ENCODE data around the gene TDRD12. TPM values are rescaled to one million over a fixed set of nuclear protein-coding genes. Genes with fewer than 3 reads are reported as not detected.

Gene TDRD12
- total RNA-seq, 2 donors from 2014 or later: 0.41 to 9.8 TPM

DNA sequence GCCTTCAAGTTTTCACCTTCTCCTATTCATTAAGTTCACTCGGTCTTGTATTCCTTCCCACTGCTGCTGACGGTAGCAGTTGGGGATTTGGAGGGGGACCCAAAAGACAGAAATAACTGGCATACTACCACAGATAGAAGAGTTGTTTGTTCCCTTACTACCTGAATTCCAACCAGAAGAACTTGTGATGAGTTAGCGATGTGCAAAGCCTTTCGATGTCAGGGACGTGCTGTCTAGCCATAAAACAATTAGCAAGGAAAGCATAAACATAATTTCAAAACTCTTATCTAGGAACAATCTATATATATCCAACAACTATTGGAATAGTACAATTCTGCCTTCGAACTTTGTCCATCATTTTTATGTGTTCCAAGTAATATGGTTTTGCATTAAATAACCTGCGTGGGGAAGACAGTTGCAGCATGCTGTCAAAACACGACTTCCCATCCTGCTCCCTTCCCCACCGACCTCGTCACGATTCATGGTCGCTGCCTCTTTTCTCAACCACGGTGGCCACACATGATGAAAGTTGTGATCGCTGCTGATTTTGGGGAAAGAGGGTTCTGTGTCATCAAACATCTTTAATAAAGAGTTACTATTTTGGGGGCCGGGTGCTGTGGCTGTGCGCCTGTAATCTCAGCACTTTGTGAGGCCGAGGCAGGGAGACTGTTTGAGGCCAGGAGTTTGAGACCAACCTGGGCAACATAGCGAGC, 153.8 kb downstream of the TDRD12 start:
- Histone ChIP-seq H3K9me3 (no peaks in the 10 kb centered on the region), H3K27me3 (replicated peaks; ENCODE audit: insufficient read depth) (no peaks in the 10 kb centered on the region), H3K4me1 (replicated peaks) (no peaks in the 10 kb centered on the region), H3K27ac (no peak overlapping the region), H3K4me3 (no peak overlapping the region), H3K36me3 (no peaks in the 10 kb centered on the region)
- no peak for DNase-seq (ENCODE audit: low spot score)
- TF ChIP-seq, protein P1, sequence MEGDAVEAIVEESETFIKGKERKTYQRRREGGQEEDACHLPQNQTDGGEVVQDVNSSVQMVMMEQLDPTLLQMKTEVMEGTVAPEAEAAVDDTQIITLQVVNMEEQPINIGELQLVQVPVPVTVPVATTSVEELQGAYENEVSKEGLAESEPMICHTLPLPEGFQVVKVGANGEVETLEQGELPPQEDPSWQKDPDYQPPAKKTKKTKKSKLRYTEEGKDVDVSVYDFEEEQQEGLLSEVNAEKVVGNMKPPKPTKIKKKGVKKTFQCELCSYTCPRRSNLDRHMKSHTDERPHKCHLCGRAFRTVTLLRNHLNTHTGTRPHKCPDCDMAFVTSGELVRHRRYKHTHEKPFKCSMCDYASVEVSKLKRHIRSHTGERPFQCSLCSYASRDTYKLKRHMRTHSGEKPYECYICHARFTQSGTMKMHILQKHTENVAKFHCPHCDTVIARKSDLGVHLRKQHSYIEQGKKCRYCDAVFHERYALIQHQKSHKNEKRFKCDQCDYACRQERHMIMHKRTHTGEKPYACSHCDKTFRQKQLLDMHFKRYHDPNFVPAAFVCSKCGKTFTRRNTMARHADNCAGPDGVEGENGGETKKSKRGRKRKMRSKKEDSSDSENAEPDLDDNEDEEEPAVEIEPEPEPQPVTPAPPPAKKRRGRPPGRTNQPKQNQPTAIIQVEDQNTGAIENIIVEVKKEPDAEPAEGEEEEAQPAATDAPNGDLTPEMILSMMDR (IDR thresholded peaks at IDR 0.05): no peak
- TF ChIP-seq POLR2A (IDR thresholded peaks at IDR 0.05) (no peak), POLR2AphosphoS5 (IDR thresholded peaks at IDR 0.05) (no peak)
- WGBS: 79% methylated on average over 18 of the region's 18 CpGs
- intact Hi-C loops (cut with DNase I): no loop called here

DNA sequence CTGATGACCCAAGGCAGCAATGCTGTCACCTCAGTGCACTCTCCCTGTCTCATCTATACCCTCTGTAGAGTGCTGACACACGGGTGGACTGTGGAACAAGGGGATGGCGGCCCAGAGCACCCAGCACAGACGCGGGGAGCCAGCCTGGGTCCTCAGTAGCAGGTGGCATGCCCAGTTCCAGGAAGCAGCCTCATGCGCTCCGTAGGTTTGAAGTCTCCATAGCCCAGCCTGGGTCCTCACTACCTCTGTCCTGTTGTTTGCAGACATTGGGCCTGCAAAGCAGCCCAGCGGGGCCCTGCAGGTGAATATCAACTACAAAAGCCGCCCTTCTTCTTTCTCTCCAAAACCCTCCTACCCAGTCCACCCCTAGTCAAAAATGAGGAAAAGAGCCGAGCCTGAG, 155.0 kb downstream of the TDRD12 start:
- H3K27ac ChIP-seq: no peak overlapping the region
- H3K4me1 ChIP-seq (replicated peaks): no peaks in the 10 kb centered on the region
- DNase-seq (ENCODE audit: low spot score): no peak
- 88% methylated on average over 8 of the region's 9 CpGs for WGBS
- intact Hi-C loops (cut with DNase I): no loop called here
- TF ChIP-seq, protein P1 (IDR thresholded peaks at IDR 0.05): no peak
- TF ChIP-seq POLR2AphosphoS5 (IDR thresholded peaks at IDR 0.05) (no peak), POLR2A (IDR thresholded peaks at IDR 0.05) (no peak)
- no peaks in the 10 kb centered on the region for H3K9me3 ChIP-seq
- no peaks in the 10 kb centered on the region for H3K27me3 ChIP-seq (replicated peaks; ENCODE audit: insufficient read depth)
- H3K36me3 ChIP-seq: no peaks in the 10 kb centered on the region
- no peak overlapping the region for H3K4me3 ChIP-seq

DNA sequence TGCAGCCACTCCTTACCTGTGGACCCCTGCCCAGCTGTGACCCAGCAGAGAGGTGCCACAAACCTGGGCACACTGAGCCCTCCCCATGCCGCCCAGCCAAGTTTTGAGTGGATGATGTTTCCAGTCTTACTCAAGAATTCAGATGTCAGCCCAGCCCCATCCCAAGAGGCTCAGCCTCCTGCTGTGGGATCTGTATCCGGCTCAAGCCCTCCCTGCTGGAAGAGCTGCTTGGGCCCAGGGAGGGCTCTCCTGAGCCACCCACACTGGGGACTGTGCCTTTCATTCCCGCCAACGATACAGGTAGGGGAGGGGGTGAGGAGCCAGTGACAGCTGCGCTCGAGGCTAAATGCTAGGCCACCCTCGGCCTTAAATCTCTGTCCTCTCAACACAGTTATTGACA, 155.9 kb downstream of the TDRD12 start:
- Histone ChIP-seq H3K4me1 (replicated peaks) (no peaks in the 10 kb centered on the region), H3K27me3 (replicated peaks; ENCODE audit: insufficient read depth) (no peaks in the 10 kb centered on the region), H3K36me3 (no peaks in the 10 kb centered on the region), H3K27ac (no peak overlapping the region), H3K9me3 (no peaks in the 10 kb centered on the region), H3K4me3 (no peak overlapping the region)
- no peak for TF ChIP-seq POLR2AphosphoS5 (IDR thresholded peaks at IDR 0.05)
- 87% methylated on average over 7 of the region's 7 CpGs for whole genome bisulfite sequencing
- intact Hi-C loops (cut with DNase I): no loop called here
- no peak for DNase-seq (ENCODE audit: low spot score)

DNA sequence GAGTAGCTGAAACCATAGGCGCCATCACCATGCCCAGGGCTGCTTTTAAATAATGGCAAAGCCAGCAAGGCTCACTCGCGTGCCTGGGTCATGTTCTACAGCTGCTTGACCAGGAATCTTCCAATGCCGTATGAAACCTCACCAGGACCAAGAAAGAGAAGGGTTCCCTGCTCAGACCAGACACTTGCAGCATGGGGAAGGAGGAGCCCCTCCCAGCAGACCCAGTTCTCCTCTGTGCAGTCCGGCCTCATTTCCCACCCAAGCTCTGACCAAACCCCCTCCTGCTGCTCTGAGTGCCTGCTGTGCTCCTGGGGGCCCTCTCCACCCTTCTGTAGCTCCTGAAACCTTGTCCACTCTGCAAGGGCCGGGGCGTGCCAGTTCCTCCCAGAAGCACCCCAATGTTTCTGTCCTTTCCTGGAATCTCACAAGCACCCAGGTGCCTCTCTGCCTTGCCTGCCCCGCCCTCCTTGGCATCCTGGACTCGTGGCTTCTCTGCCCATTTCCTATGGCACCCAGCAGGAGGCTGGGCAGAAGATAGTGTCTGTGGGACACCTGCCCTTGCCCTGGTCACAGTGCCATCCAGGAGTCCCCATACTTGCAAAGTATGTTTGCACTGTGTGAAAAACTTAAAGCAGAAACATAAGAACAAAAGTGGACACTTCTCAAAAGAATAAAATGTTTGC, 156.8 kb downstream of the TDRD12 start:
- no peak for DNase-seq (ENCODE audit: low spot score)
- Histone ChIP-seq H3K4me1 (replicated peaks) (no peaks in the 10 kb centered on the region), H3K9me3 (no peaks in the 10 kb centered on the region), H3K27ac (no peak overlapping the region), H3K4me3 (no peak overlapping the region), H3K36me3 (no peaks in the 10 kb centered on the region), H3K27me3 (replicated peaks; ENCODE audit: insufficient read depth) (no peaks in the 10 kb centered on the region)
- intact Hi-C loops (cut with DNase I): no loop called here
- WGBS: 84% methylated on average over 9 of the region's 9 CpGs
- TF ChIP-seq POLR2AphosphoS5 (IDR thresholded peaks at IDR 0.05) (no peak), POLR2A (IDR thresholded peaks at IDR 0.05) (no peak)
- TF ChIP-seq, protein P1 (IDR thresholded peaks at IDR 0.05): no peak

DNA sequence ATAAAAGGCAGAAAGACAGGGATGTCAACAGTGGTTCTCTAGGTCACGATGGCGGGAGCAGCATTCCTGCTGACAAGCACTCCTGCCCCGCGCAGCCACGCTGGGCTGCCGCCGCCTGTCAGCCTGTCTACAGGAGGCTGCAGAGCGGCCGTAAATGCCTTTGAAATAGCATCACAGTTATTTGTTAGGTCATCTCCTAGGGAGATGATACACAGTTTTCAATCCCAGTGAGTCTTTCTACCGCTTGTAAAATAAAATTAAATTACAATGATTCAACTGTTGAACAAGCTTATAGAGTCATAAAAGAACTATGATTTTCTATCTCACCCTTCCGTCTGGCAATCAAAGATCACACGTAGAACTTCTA, 157.3 kb downstream of the TDRD12 start:
- H3K27ac ChIP-seq: no peak overlapping the region
- H3K9me3 ChIP-seq: no peaks in the 10 kb centered on the region
- intact Hi-C loops (cut with DNase I): no loop called here
- H3K4me3 ChIP-seq: no peak overlapping the region
- WGBS: 44% methylated on average over 12 of the region's 12 CpGs
- H3K36me3 ChIP-seq: no peaks in the 10 kb centered on the region
- no peak for DNase-seq (ENCODE audit: low spot score)
- no peak for TF ChIP-seq POLR2AphosphoS5 (IDR thresholded peaks at IDR 0.05)
- no peak for TF ChIP-seq POLR2A (IDR thresholded peaks at IDR 0.05)
- TF ChIP-seq, protein P1 (IDR thresholded peaks at IDR 0.05): no peak
- H3K4me1 ChIP-seq (replicated peaks): no peaks in the 10 kb centered on the region
- no peaks in the 10 kb centered on the region for H3K27me3 ChIP-seq (replicated peaks; ENCODE audit: insufficient read depth)

Small RNA genes within 50 kb of the gene (small RNA-seq; reads per million reads assigned to genes)
- 0 reads per million in 2 donors for gene RN7SKP22

Other genes starting within 250 kb of the TDRD12 start
- gene PDCD5, start 138.6 kb upstream of the TDRD12 start, total RNA-seq: 100 to 1,000 TPM in 1 of 2 donors, 10 to 100 TPM in 1; 92.8 to 106 TPM
- gene ANKRD27, start 44.6 kb upstream of the TDRD12 start, total RNA-seq: 10 to 100 TPM; 25.7 to 51.4 TPM
- gene RGS9BP, start 43.9 kb upstream of the TDRD12 start, total RNA-seq: 1 to 10 TPM in 1 of 2 donors, under 1 TPM in 1; 0.82 to 2.7 TPM
- 10 to 100 TPM; 21.7 to 22.4 TPM for gene NUDT19, start 27.9 kb upstream of the TDRD12 start, total RNA-seq
- gene SLC7A9, start 150.0 kb downstream of the TDRD12 start, total RNA-seq: under 1 TPM in 1 of 2 donors, not detected in 1; 0.28 TPM